ENCODE measurements around the gene CCDC34. TPM values are rescaled to one million over a fixed set of nuclear protein-coding genes. Genes with fewer than 3 reads are reported as not detected.
A peak's percentile ranks its signal among the peaks of the same experiment; 100 is the strongest.

CCDC34 gene
- total RNA-seq, 1 donor from 2014 or later = 4.3 TPM

DNA sequence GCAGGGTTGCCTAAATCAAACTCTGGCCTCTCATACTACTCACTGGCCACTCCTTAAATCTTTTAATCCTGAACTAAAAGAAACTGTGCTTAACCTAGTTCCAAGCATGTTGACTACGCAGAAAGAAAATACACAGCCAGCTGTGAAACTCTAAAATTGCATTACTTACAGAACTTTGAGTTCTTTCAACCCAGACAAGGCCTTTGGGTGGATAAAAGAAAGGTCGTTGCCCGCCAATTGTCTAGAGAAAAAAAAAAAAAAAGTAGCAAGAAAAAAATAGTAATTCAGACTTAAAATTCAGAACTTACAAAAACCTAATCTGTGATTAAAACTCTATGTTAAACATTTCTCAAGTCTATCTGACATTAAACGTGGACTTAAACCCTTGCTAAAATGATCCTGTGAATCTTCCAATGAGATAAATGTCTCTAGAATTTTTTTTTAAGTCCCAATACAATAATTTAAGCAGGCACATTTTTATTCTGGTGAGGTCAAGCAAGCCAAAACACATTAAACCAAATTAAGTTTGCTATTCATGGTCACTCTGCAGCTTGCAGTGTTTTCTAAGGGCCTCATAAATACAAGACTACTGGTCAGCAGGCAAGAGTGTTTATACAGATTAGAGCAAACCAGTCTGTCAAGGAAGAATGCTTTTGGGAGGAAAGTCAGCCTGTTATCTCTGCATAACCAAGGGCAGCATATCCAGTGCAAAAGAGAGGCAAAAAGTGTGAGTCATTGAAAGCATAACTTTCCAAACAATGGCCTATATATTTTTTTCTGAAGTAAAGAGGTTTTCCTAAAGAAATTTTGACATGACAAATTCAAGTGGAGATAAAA, 29.5 kb upstream of the CCDC34 start:
- no peak overlapping the region for H3K4me3 Mint-ChIP-seq (ENCODE audit: unreplicated experiment)
- TF ChIP-seq, protein P1, sequence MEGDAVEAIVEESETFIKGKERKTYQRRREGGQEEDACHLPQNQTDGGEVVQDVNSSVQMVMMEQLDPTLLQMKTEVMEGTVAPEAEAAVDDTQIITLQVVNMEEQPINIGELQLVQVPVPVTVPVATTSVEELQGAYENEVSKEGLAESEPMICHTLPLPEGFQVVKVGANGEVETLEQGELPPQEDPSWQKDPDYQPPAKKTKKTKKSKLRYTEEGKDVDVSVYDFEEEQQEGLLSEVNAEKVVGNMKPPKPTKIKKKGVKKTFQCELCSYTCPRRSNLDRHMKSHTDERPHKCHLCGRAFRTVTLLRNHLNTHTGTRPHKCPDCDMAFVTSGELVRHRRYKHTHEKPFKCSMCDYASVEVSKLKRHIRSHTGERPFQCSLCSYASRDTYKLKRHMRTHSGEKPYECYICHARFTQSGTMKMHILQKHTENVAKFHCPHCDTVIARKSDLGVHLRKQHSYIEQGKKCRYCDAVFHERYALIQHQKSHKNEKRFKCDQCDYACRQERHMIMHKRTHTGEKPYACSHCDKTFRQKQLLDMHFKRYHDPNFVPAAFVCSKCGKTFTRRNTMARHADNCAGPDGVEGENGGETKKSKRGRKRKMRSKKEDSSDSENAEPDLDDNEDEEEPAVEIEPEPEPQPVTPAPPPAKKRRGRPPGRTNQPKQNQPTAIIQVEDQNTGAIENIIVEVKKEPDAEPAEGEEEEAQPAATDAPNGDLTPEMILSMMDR (IDR thresholded peaks at IDR 0.05) = no peak
- H3K36me3 Mint-ChIP-seq (ENCODE audit: low read depth) = no peaks in the 10 kb centered on the region
- peak overlapping the region; percentile 56 for H3K27ac Mint-ChIP-seq (ENCODE audit: unreplicated experiment)
- no peaks in the 10 kb centered on the region for H3K27me3 Mint-ChIP-seq (ENCODE audit: low read depth)
- no peaks in the 10 kb centered on the region for H3K9me3 Mint-ChIP-seq (ENCODE audit: low read depth)
- DNase-seq (ENCODE audit: low spot score) = no peak
- peaks cover 70% of the 10 kb centered on the region for H3K4me1 Mint-ChIP-seq (ENCODE audit: low read depth)

DNA sequence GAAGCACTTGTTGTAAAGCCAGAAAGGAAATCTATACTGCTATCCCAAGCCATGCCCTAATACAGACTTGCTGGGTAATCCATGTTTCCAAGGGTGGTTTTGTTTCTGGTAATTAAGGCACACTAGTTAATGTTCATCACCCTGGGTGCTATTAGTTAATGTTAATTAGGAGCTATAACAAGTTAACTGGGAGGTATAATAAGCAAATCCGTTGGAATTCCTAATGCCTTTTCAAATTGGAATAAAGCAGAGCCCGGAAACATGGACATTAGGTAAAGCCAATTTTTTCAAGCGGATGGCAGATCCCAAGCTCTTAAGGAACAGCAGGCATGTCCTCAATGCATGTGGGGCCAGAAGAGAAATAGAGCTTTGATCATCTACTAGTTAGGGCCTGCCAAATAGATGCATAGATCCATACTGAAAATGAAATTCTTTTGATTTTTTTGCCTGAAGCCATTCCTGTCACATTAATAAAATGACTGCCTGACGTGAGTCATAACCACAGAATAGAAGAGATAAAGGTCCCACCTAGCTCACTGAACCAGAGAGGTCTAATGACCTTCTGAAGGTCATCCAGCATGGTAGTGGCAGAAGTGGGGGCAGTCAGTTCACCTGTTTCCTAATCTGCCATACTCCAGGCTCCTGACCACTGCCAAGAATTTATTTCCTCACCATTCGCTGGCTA, 28.5 kb upstream of the CCDC34 start:
- peaks cover 69% of the 10 kb centered on the region for H3K4me1 Mint-ChIP-seq (ENCODE audit: low read depth)
- no peak overlapping the region for H3K27ac Mint-ChIP-seq (ENCODE audit: unreplicated experiment)
- H3K4me3 Mint-ChIP-seq (ENCODE audit: unreplicated experiment) = no peak overlapping the region
- no peaks in the 10 kb centered on the region for H3K9me3 Mint-ChIP-seq (ENCODE audit: low read depth)
- no peaks in the 10 kb centered on the region for H3K36me3 Mint-ChIP-seq (ENCODE audit: low read depth)
- H3K27me3 Mint-ChIP-seq (ENCODE audit: low read depth) = no peaks in the 10 kb centered on the region
- no peak for DNase-seq (ENCODE audit: low spot score)
- TF ChIP-seq, protein P1 (IDR thresholded peaks at IDR 0.05) = no peak

DNA sequence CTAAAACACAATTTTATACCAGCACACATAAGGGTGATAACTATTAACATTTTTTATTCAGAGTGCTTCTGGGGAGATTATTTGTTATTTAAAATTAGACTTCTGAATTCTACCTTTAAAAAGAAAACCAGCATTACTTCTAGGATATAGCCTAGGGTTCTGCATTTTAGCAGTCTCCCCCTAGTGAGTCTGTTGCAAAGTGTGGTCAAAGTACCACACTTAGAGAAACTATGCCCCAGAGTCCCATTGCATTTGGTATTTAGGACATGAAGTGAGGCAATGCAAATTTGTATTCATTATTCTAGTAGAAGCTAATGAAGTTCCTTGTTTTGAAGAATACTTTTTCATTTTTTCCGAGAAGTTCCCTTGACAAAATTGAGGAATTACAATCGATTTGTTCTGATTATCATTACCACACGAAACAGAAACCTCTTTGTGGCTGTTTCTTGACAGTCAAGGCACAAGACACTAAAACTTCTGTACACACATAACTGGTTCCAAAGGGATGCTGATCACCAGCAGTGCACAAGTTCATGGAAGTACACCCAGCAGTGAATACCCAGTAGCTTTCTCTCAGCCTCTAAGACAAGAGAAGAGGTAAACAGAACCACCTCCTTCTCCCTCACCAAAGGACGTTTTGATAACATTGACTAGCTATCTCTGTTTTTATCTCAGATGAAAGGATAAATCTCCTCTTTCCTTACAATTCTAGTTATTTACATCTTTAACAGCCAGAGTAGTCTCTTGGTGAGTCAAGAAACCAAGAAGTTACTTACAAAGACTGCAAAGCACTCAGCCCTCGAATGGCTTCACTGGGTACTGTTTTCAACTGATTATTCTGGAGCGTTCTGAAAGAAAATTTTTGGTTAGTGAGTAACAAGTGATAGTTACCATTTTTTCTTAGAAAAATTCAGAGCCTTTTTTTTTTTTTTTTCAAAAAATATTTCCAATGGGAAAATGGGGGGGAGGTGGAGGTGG, 27.6 kb upstream of the CCDC34 start:
- TF ChIP-seq, protein P1 (IDR thresholded peaks at IDR 0.05) = no peak
- no peaks in the 10 kb centered on the region for H3K27me3 Mint-ChIP-seq (ENCODE audit: low read depth)
- H3K36me3 Mint-ChIP-seq (ENCODE audit: low read depth) = no peaks in the 10 kb centered on the region
- H3K27ac Mint-ChIP-seq (ENCODE audit: unreplicated experiment) = peak overlapping the region; percentile 65
- H3K4me3 Mint-ChIP-seq (ENCODE audit: unreplicated experiment) = no peak overlapping the region
- H3K9me3 Mint-ChIP-seq (ENCODE audit: low read depth) = no peaks in the 10 kb centered on the region
- H3K4me1 Mint-ChIP-seq (ENCODE audit: low read depth) = peaks cover 71% of the 10 kb centered on the region
- no peak for DNase-seq (ENCODE audit: low spot score)

DNA sequence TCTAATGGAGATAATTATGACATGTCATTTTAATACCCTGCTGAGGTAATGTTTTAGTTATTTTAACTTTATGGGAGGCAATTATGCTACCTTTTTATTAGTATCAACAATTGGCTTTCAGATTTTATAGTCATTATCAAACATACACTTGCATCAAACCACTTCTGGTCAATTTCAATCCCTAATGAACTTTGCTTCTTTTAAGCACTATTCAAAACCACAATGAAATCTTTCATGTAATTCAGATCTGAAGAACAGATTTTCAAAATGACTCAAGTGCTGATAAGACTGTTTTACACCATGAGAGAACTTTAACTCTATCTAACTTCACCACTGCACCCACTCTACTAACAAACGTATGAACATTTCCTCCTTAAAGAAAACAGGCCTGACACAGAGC, 25.9 kb upstream of the CCDC34 start:
- no peaks in the 10 kb centered on the region for H3K9me3 Mint-ChIP-seq (ENCODE audit: low read depth)
- no peaks in the 10 kb centered on the region for H3K27me3 Mint-ChIP-seq (ENCODE audit: low read depth)
- H3K36me3 Mint-ChIP-seq (ENCODE audit: low read depth) = peaks cover 1% of the 10 kb centered on the region
- no peak for DNase-seq (ENCODE audit: low spot score)
- no peak overlapping the region for H3K4me3 Mint-ChIP-seq (ENCODE audit: unreplicated experiment)
- H3K4me1 Mint-ChIP-seq (ENCODE audit: low read depth) = peaks cover 75% of the 10 kb centered on the region
- TF ChIP-seq, protein P1 (IDR thresholded peaks at IDR 0.05) = no peak
- H3K27ac Mint-ChIP-seq (ENCODE audit: unreplicated experiment) = peak overlapping the region; percentile 24

DNA sequence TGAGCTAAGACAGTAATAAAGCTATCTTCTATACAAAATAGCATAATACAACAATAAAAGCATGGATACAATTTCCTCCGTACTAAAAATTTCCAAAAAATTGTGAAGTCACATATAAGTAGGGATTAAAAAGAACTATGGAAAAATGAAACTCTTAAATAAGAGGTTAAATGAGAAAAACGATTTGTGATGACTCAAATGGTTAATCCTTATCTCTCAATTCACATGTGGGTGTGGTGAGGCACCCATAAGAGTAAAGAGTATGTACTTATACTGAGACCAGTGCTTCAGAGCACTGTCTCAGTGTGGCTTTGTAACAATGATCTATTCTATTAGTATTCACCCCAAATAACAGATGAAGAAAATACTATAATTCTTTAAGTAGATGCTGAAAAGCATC, 25.0 kb upstream of the CCDC34 start:
- H3K4me3 Mint-ChIP-seq (ENCODE audit: unreplicated experiment) = no peak overlapping the region
- DNase-seq (ENCODE audit: low spot score) = no peak
- peaks cover 1% of the 10 kb centered on the region for H3K36me3 Mint-ChIP-seq (ENCODE audit: low read depth)
- H3K27ac Mint-ChIP-seq (ENCODE audit: unreplicated experiment) = no peak overlapping the region
- peaks cover 77% of the 10 kb centered on the region for H3K4me1 Mint-ChIP-seq (ENCODE audit: low read depth)
- no peaks in the 10 kb centered on the region for H3K9me3 Mint-ChIP-seq (ENCODE audit: low read depth)
- TF ChIP-seq, protein P1 (IDR thresholded peaks at IDR 0.05) = no peak
- H3K27me3 Mint-ChIP-seq (ENCODE audit: low read depth) = no peaks in the 10 kb centered on the region
